Measurements from ENCODE around the gene ZNF618. TPM values are rescaled to one million over a fixed set of nuclear protein-coding genes. Genes with fewer than 3 reads are reported as not detected.

Gene ZNF618
- total and polyA plus RNA-seq, 2 experiments from 2014 or later: 12.1 to 22.1 TPM

- no peak for TF ChIP-seq REST (IDR thresholded peaks at IDR 0.05; ENCODE audit: unreplicated experiment)
- no peak for TF ChIP-seq POLR2AphosphoS5 (IDR thresholded peaks at IDR 0.05; ENCODE audit: low read depth)
- no peak for TF ChIP-seq EZH2 (IDR thresholded peaks at IDR 0.05; ENCODE audit: low read depth, unreplicated experiment)
- no peak for TF ChIP-seq EZH2phosphoT487 (IDR thresholded peaks at IDR 0.05; ENCODE audit: unreplicated experiment)
- no peak for TF ChIP-seq ZNF462 (CRISPR knock-in tag; IDR thresholded peaks at IDR 0.05)
- TF ChIP-seq CREB1 (CRISPR knock-in tag; IDR thresholded peaks at IDR 0.05; ENCODE audit: low read depth): no peak
- TF ChIP-seq NANOG (IDR thresholded peaks at IDR 0.05; ENCODE audit: borderline replicate concordance): no peak
- TF ChIP-seq STAT1 (IDR thresholded peaks at IDR 0.05; ENCODE audit: unreplicated experiment): no peak
- no peak for TF ChIP-seq JUNB (IDR thresholded peaks at IDR 0.05; ENCODE audit: unreplicated experiment)
- Histone ChIP-seq H3K27me3 (ENCODE audit: insufficient read depth) (no peaks in the 10 kb centered on the region), H3K4me1 (ENCODE audit: insufficient read depth) (peaks cover 8% of the 10 kb centered on the region; the same call in 1 of the 2 replicates), H3K4me2 (no peak overlapping the region), H4K20me1 (replicated peaks; ENCODE audit: insufficient read depth) (peaks cover 9% of the 10 kb centered on the region; the same call in 1 of the 2 replicates), H3F3A (replicated peaks; ENCODE audit: low read depth) (no peaks in the 10 kb centered on the region), H2AFZ (no peak overlapping the region), H3K4me3 (no peak overlapping the region), H3K27ac (ENCODE audit: low read depth) (no peak overlapping the region), H3K79me2 (replicated peaks; ENCODE audit: insufficient read depth) (peaks cover 15% of the 10 kb centered on the region), H3K9me2 (ENCODE audit: insufficient read depth) (no peaks in the 10 kb centered on the region), H3K36me3 (ENCODE audit: insufficient read depth) (no peaks in the 10 kb centered on the region)
- Mint-ChIP-seq H3K4me1 (peaks cover 25% of the 10 kb centered on the region), H3K27ac (no peak overlapping the region), H3K36me3 (ENCODE audit: low read depth) (no peaks in the 10 kb centered on the region), H3K4me3 (no peak overlapping the region), H3K27me3 (ENCODE audit: insufficient read depth, low read depth, poor library complexity) (peaks cover 3% of the 10 kb centered on the region), H3K9me3 (no peaks in the 10 kb centered on the region)
- DNase-seq (ENCODE audit: low spot score) (no peak), ATAC-seq (no peak)
Measured at GRCh38 chr9:113958556-113958955, 82.4 kb downstream of the ZNF618 start.
